Renal cortical epithelial cell (primary cell): Measurements from ENCODE around the gene SLX1A. TPM values are rescaled to one million over a fixed set of nuclear protein-coding genes. Genes with fewer than 3 reads are reported as not detected.
"Not testable (repeated sequence)": the region's sequence is repeated elsewhere in the genome, so short reads cannot be mapped to it uniquely, and the experiment has no call there.

Source experiments
- DNase-seq: peaks from one replicate; pipeline ENCODE4 v3.0.0-alpha.2; 2011; ENCODE audit warnings: low read depth
- total RNA-seq: library from RNA; depleted of rRNA; stranded (reverse); fragments of >200 nt; gene quantifications from 2 replicates; pipeline ENCODE4 v1.2.3, GENCODE V29; 2014

Gene SLX1A
- total RNA-seq, 1 donor from 2014 or later = 8.1 TPM

DNA sequence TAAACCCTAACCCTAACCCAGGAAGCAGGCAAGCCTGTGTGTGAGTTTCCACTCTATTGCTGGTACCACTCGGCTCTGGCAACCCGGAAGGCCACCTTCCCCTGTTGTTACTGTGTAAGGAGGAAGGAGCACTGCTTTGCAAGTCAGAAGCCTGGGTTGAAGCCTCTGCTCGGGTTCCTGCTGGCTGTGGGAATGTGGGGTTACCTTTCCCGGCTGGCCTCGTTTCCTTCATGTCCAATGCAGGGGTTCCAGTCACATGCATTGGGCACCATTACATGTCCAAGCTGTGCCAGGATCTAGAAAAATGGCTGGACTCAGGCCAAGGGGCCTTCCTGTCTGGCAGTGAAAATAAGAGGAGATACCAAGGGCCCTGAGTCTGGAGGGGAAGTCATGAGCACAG lies 23.4 kb downstream of the SLX1A start:
- DNase-seq = not testable (repeated sequence)

Other genes with a start within 250 kb of the SLX1A start
- 48.9 and 112 TPM in 2 replicates for gene TMEM219, start 231.8 kb upstream of the SLX1A start, total RNA-seq
- gene TAOK2, start 220.0 kb upstream of the SLX1A start, total RNA-seq = 52.4 and 80.9 TPM in 2 replicates
- 7.8 and 8.2 TPM in 2 replicates for gene HIRIP3, start 198.3 kb upstream of the SLX1A start, total RNA-seq
- 27.7 and 48.1 TPM in 2 replicates for gene INO80E, start 197.6 kb upstream of the SLX1A start, total RNA-seq
- 0.80 TPM in 1 of 2 replicates, not detected in the other for gene DOC2A, start 182.8 kb upstream of the SLX1A start, total RNA-seq
- gene C16orf92, start 170.7 kb upstream of the SLX1A start, total RNA-seq = not detected in 2 replicates
- gene TLCD3B, start 162.6 kb upstream of the SLX1A start, total RNA-seq = 0.15 TPM in 1 of 2 replicates, not detected in the other
- 525 and 1,258 TPM in 2 replicates for gene ALDOA, start 128.1 kb upstream of the SLX1A start, total RNA-seq
- 154 and 293 TPM in 2 replicates for gene PPP4C, start 117.9 kb upstream of the SLX1A start, total RNA-seq
- 0.15 TPM in 1 of 2 replicates, not detected in the other for gene TBX6, start 102.0 kb upstream of the SLX1A start, total RNA-seq
- gene YPEL3, start 97.7 kb upstream of the SLX1A start, total RNA-seq = 7.6 and 12.9 TPM in 2 replicates
- 0.15 TPM in 1 of 2 replicates, not detected in the other for gene GDPD3, start 80.3 kb upstream of the SLX1A start, total RNA-seq
- gene MAPK3, start 70.7 kb upstream of the SLX1A start, total RNA-seq = 11.6 and 11.9 TPM in 2 replicates
- 0.85 and 8.3 TPM in 2 replicates for gene CORO1A, start 10.3 kb upstream of the SLX1A start, total RNA-seq
- gene BOLA2B, start 209 bp upstream of the SLX1A start, total RNA-seq = 77.7 and 299 TPM in 2 replicates
- 0.35 and 1.9 TPM in 2 replicates for gene SULT1A3, start 5.4 kb downstream of the SLX1A start, total RNA-seq
- 0.52 and 1.4 TPM in 2 replicates for gene NPIPB13, start 54.6 kb downstream of the SLX1A start, total RNA-seq
- 36.0 and 40.6 TPM in 2 replicates for gene CD2BP2, start 161.4 kb downstream of the SLX1A start, total RNA-seq
- 26.9 and 46.8 TPM in 2 replicates for gene TBC1D10B, start 176.6 kb downstream of the SLX1A start, total RNA-seq
- gene MYL11, start 180.9 kb downstream of the SLX1A start, total RNA-seq = not detected in 2 replicates
- 0.25 TPM in 1 of 2 replicates, not detected in the other for gene SEPTIN1, start 188.7 kb downstream of the SLX1A start, total RNA-seq
- gene ZNF48, start 201.5 kb downstream of the SLX1A start, total RNA-seq = 12.7 and 13.8 TPM in 2 replicates
- gene ZNF771, start 213.7 kb downstream of the SLX1A start, total RNA-seq = 9.0 and 10.1 TPM in 2 replicates
- gene DCTPP1, start 236.2 kb downstream of the SLX1A start, total RNA-seq = 24.5 and 49.8 TPM in 2 replicates